Suprapubic skin (tissue), 3 donors: ENCODE data around the gene OVAAL.

Source experiments
- CTCF ChIP-seq, 2 donors: fragments of 200-600 bp in 1 of 2; fragments of 450-650 bp in 1 of 2; sonication (generic) in 1 of 2; IDR thresholded peaks; one replicate each; pipeline ENCODE4 v1.5.1; 2016 to 2019; ENCODE audit warnings: antibody characterized with exemption in 2 of 2, mild to moderate bottlenecking in 1 of 2, moderate library complexity in 1 of 2
- POLR2AphosphoS5 ChIP-seq, 3 donors: sonication (generic); formaldehyde crosslinking; IDR thresholded peaks; one replicate each; pipeline ENCODE4 v1.6.1; 2017; ENCODE audit warnings: antibody characterized with exemption in 3 of 3

- TF ChIP-seq POLR2AphosphoS5 (IDR thresholded peaks at IDR 0.05) (no peak), CTCF (IDR thresholded peaks at IDR 0.05) (no peak)
Measured at GRCh38 chr1:180581635-180582039, 22.9 kb downstream of the OVAAL start.
